Esophagus squamous epithelium (tissue), 5 donors: Measurements from ENCODE around the gene FCRLB. TPM values are rescaled to one million over a fixed set of nuclear protein-coding genes. Genes with fewer than 3 reads are reported as not detected.

Experiments
- DNase-seq: peaks from one replicate; lab custom pipeline; 2025; lab: John Stamatoyannopoulos, UW
- H3K27ac ChIP-seq, 4 donors: fragments of 200-600 bp; sonication (generic); one replicate each; pipeline ENCODE4 v1.5.1; 2016 to 2019; ENCODE audit warnings: mild to moderate bottlenecking in 1 of 4
- H3K27me3 ChIP-seq, 4 donors: fragments of 200-600 bp; sonication (generic); 1 replicate in 3 of 4; 2 replicates in 1 of 4; pipeline versions ENCODE4 v1.5.1 to v1.6.0; 2017 to 2021; ENCODE audit warnings: antibody characterized with exemption in 1 of 4
- H3K36me3 ChIP-seq, 3 donors: fragments of 200-600 bp; sonication (generic); one replicate each; pipeline ENCODE4 v1.5.1; 2016 to 2019
- H3K4me1 ChIP-seq, 3 donors: fragments of 200-600 bp; sonication (generic); one replicate each; pipeline ENCODE4 v1.5.1; 2017 to 2019
- H3K4me3 ChIP-seq, 4 donors: fragments of 200-600 bp; sonication (generic); 1 replicate in 3 of 4; 2 replicates in 1 of 4; pipeline ENCODE4 v1.5.1; 2016 to 2019; ENCODE audit warnings: mild to moderate bottlenecking in 2 of 4, moderate library complexity in 1 of 4
- H3K9me3 ChIP-seq, 3 donors: fragments of 200-600 bp; sonication (generic); one replicate each; pipeline ENCODE4 v1.5.1; 2016 to 2019
- POLR2A ChIP-seq, 4 donors: fragments of 450-650 bp; IDR thresholded peaks; one replicate each; pipeline ENCODE4 v1.6.1; 2017; ENCODE audit warnings: antibody characterized with exemption in 4 of 4, mild to moderate bottlenecking in 4 of 4, moderate library complexity in 3 of 4
- WGBS, 2 donors: methylation state at CpG; one replicate each; pipeline ENCODE4 v1.1.5; 2018; 5-methylcytosine and 5-hydroxymethylcytosine counted together
- intact Hi-C: fragments of 100-400 bp; cut with DNase I; formaldehyde crosslinking; loops from one replicate; pipeline ENCODE4 v1.15.0; 2022
- total RNA-seq, 4 donors: library from RNA; depleted of rRNA; stranded (reverse); fragments of >200 nt; gene quantifications; one replicate each; pipeline ENCODE4 v1.1.0, GENCODE V29; 2016
- TF ChIP-seq, protein P1 (sequence below), 6 experiments: fragments of 450-650 bp in 4 of 6; fragments of 200-600 bp in 2 of 6; sonication (generic) in 2 of 6; IDR thresholded peaks; one replicate each; pipeline ENCODE4 v1.5.1; 2016 to 2019; ENCODE audit warnings: antibody characterized with exemption in 6 of 6, mild to moderate bottlenecking in 4 of 6, moderate library complexity in 4 of 6
- donor health status: DM: yes; HTN: yes; CAD: no.

Gene FCRLB
- total RNA-seq, 4 donors from 2014 or later, result 0.31 to 1.2 (median 0.83) TPM

DNA sequence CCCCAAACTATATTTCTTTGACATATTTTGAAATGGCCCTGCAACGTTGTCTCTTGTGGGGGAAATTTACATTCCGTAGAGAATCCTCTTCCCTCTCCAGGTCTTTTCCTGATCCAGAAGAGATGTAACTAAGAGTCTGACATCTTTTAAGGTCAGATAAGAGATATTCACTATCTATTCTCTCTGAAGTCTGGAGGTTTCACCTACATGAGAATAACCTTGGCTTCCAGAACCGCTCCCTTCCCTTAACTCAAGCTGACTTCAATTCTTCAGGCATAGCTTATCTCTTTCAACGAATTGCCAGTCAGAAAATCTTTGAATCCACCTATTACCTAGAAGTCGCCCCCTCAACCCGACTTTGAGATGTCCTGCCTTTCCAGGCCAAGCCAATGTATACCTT, 9.9 kb downstream of the FCRLB start:
- no peak for DNase-seq
- Histone ChIP-seq H3K36me3 (no peaks in the 10 kb centered on the region), H3K27ac (no peak overlapping the region), H3K4me1 (peaks cover 0 to 40% (median 5%) of the 10 kb centered on the region in 3 donors), H3K9me3 (no peaks in the 10 kb centered on the region), H3K27me3 (no peaks in the 10 kb centered on the region), H3K4me3 (no peak overlapping the region)
- TF ChIP-seq POLR2A (IDR thresholded peaks at IDR 0.05), result no peak
- TF ChIP-seq, protein P1, sequence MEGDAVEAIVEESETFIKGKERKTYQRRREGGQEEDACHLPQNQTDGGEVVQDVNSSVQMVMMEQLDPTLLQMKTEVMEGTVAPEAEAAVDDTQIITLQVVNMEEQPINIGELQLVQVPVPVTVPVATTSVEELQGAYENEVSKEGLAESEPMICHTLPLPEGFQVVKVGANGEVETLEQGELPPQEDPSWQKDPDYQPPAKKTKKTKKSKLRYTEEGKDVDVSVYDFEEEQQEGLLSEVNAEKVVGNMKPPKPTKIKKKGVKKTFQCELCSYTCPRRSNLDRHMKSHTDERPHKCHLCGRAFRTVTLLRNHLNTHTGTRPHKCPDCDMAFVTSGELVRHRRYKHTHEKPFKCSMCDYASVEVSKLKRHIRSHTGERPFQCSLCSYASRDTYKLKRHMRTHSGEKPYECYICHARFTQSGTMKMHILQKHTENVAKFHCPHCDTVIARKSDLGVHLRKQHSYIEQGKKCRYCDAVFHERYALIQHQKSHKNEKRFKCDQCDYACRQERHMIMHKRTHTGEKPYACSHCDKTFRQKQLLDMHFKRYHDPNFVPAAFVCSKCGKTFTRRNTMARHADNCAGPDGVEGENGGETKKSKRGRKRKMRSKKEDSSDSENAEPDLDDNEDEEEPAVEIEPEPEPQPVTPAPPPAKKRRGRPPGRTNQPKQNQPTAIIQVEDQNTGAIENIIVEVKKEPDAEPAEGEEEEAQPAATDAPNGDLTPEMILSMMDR (IDR thresholded peaks at IDR 0.05), result no peak
- 77 to 85% methylated on average over 6 of the region's 6 CpGs for WGBS, 2 donors
- intact Hi-C loops, result no loop called here

DNA sequence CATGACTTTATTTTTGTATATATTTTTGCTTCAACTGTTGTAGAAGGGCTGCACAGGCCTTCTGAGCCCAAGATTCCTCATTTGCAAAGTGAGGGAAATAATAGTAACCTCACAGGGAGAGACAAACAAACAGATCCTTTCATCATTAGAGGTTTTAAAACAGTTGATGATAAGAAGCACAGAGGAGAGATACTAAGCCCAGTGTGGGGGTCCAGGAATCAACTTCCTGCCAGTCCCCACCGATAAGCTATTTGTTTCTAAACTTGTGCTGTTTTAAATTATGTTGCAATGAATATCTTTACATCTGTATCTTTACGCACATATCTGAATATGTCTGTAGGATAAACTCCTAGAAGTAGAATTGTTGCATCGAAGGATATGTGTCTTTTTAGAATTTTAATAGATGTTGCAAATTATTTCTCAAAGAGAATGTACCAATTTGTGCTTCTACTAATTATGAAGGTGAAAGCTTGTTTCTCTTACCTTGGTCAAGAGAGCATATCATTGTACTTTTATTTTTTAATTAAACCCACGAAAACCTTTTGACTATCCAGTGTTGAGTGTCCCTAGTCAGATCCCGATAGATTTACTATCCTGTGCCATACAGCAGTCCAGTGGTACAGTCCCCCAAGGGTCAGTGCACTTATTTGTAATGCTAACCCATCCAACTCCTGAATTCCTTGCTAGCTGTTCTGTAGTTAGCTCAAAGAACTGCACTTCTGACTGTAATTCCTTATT, 10.8 kb downstream of the FCRLB start:
- no peak for DNase-seq
- Histone ChIP-seq H3K4me1 (peaks cover 0 to 44% (median 4%) of the 10 kb centered on the region in 3 donors), H3K4me3 (no peak overlapping the region), H3K36me3 (no peaks in the 10 kb centered on the region), H3K9me3 (no peaks in the 10 kb centered on the region), H3K27ac (no peak overlapping the region), H3K27me3 (no peaks in the 10 kb centered on the region)
- no peak for TF ChIP-seq POLR2A (IDR thresholded peaks at IDR 0.05)
- TF ChIP-seq, protein P1 (IDR thresholded peaks at IDR 0.05), result no peak
- intact Hi-C loops, result no loop called here
- WGBS, 2 donors, result 73 to 86% methylated on average over 5 of the region's 5 CpGs

DNA sequence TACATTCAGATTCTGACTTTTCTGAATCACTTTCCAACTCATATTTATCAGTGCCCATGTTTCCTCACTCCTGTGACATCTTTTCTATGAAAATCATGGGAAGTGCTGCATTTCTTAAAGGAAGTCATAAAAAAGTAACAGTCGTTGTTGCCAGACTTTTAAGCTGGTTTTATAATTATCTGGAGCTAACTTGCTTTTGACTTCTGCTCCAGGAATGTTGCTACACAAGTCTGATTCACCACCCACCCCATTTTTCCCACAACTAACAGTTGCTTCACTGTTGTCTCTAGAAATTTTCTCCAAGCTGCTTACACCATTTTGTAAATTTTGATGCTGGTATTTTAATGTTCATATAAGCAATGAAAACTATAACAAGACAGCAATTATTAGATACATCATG, 12.2 kb downstream of the FCRLB start:
- 4 to 8% methylated on average over 1 of the region's 1 CpG for WGBS, 2 donors
- intact Hi-C loops, result no loop called here
- Histone ChIP-seq H3K4me1 (peaks cover 0 to 36% (median 4%) of the 10 kb centered on the region in 3 donors), H3K4me3 (no peak overlapping the region), H3K27me3 (no peaks in the 10 kb centered on the region), H3K9me3 (no peaks in the 10 kb centered on the region), H3K27ac (no peak overlapping the region), H3K36me3 (no peaks in the 10 kb centered on the region)
- no peak for TF ChIP-seq POLR2A (IDR thresholded peaks at IDR 0.05)
- TF ChIP-seq, protein P1 (IDR thresholded peaks at IDR 0.05), result no peak
- no peak for DNase-seq

DNA sequence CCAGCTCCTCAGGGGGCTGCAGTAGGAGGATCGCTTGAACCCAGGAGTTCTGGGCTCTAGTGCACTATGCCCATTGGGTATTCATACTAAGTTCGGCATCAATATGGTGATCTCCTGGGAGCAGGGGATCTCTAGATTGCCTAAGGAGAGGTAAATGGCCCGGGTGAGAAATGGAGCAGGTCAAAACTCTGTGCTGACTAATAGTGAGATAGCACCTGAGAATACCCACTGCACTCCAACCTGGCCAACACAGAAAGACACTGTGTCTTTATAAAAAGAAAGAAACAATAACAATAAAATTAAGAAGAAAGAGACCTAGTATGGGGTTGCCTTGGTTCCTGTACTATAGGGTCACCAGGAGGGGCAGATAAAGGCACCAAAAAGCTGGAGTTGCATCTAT, 14.5 kb downstream of the FCRLB start:
- Histone ChIP-seq H3K27ac (peak overlapping the region in 1 of 4 donors; percentile 65), H3K27me3 (peaks cover 0 to 4% (median 0%) of the 10 kb centered on the region in 4 donors), H3K9me3 (no peaks in the 10 kb centered on the region), H3K36me3 (no peaks in the 10 kb centered on the region), H3K4me3 (no peak overlapping the region), H3K4me1 (peaks cover 0 to 29% (median 4%) of the 10 kb centered on the region in 3 donors)
- no peak for DNase-seq
- intact Hi-C loops, result no loop called here
- TF ChIP-seq, protein P1 (IDR thresholded peaks at IDR 0.05), result no peak
- no peak for TF ChIP-seq POLR2A (IDR thresholded peaks at IDR 0.05)
- 77 to 93% methylated on average over 3 of the region's 3 CpGs for WGBS, 2 donors

DNA sequence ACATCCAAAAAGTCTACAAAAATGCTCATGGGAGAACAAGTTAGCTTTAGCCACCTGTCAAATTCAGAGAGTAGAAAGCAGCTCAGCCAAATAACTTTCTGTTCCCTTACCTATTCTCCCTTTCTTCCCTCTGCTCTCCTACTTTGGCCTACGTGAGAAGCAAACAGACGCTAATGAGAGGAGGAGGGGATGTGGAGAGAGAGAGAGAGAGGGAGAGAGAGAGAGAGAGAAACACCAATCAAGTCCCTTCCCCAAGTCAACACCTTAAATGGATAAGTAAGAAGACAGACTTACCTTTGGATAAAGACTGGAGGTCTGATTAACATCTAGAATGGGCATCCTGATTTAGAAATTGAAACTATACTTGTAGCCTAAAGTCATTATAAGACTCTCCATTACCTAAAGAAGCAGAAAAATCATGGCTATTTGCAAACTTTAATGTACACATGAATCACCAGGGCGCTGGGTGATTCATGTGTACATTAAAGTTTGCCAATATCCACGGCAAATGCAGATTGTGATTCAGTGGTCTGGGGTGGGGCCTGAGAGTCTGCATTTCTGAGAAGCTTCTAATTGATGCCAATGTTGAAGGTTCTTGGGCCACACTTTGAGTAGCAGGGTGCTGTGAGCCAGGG, 15.1 kb downstream of the FCRLB start:
- TF ChIP-seq, protein P1 (IDR thresholded peaks at IDR 0.05), result no peak
- TF ChIP-seq POLR2A (IDR thresholded peaks at IDR 0.05), result no peak
- WGBS, 2 donors, result 39 to 43% methylated on average over 4 of the region's 4 CpGs
- no peaks in the 10 kb centered on the region for H3K9me3 ChIP-seq
- H3K4me1 ChIP-seq, result peaks cover 0 to 35% (median 4%) of the 10 kb centered on the region in 3 donors
- H3K27me3 ChIP-seq, result peaks cover 0 to 4% (median 0%) of the 10 kb centered on the region in 4 donors
- no peak overlapping the region for H3K4me3 ChIP-seq
- peak overlapping the region in 3 of 4 donors; percentile 43 to 65 (median 49) for H3K27ac ChIP-seq
- no peaks in the 10 kb centered on the region for H3K36me3 ChIP-seq
- DNase-seq, result no peak
- intact Hi-C loops, result no loop called here
